Measurements from ENCODE around the gene PDHX. TPM values are rescaled to one million over a fixed set of nuclear protein-coding genes. Genes with fewer than 3 reads are reported as not detected.
A peak's percentile ranks its signal among the peaks of the same experiment; 100 is the strongest.

PDHX gene
- total RNA-seq, 1 experiment from 2014 or later, result 64.3 TPM

GRCh38 chr11:34968862-34969261, 52.4 kb downstream of the PDHX start:
- Histone ChIP-seq H3K27me3 (no peaks in the 10 kb centered on the region), H3K4me3 (no peak overlapping the region), H3K36me3 (peaks cover 76% of the 10 kb centered on the region), H3K9me3 (peaks cover 6% of the 10 kb centered on the region; the same call in 1 of the 2 replicates)
- DNase-seq, result no peak

- Histone ChIP-seq H3K4me3 (no peak overlapping the region), H3K9me3 (peaks cover 6% of the 10 kb centered on the region; the same call in 1 of the 2 replicates), H3K27me3 (no peaks in the 10 kb centered on the region), H3K36me3 (peaks cover 84% of the 10 kb centered on the region)
- no peak for DNase-seq
Observed at GRCh38 chr11:34970033-34970432, 53.6 kb downstream of the PDHX start.

DNA sequence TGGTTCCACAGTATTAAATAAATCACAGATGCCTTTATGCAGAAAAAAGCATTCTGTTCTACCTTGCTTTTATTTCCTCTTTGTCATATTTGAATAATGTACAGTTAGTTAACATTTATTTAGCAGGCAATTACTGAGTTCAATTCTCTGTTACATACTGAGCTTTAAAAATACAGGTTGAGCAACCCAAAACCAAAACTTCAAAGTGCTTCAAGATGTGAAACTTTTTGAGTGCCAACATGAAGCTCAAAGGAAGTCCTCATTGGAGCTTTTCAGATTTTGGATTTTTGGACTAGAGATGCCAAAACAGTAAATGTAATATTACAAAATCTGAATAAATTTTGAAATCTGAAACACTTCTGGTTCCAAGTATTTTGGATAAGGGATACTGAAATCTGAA, 54.1 kb downstream of the PDHX start:
- peaks cover 87% of the 10 kb centered on the region for H3K36me3 ChIP-seq
- H3K4me3 ChIP-seq, result no peak overlapping the region
- peaks cover 6% of the 10 kb centered on the region; the same call in 1 of the 2 replicates for H3K9me3 ChIP-seq
- no peak for DNase-seq
- no peaks in the 10 kb centered on the region for H3K27me3 ChIP-seq

DNA sequence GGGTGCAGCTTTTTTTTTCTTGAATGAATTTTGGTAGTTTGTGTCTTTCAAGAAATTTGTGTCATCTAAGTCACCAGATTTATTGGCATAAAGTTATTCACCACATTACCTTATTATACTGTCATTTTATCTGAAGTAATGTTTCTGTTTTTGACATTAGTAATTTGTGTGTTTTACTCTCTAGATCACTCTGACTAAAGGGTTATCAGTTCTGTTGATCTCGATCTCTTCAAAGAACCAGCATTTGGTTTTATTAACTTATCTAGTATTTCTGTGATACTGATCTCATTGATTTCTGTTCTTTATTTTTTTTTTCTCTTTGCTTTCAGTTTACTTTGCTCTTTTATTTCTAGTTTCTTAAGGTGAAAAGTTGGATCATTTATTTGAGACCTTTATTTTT, 55.5 kb downstream of the PDHX start:
- H3K36me3 ChIP-seq, result peaks cover 84% of the 10 kb centered on the region
- peaks cover 6% of the 10 kb centered on the region; the same call in 1 of the 2 replicates for H3K9me3 ChIP-seq
- no peak for DNase-seq
- H3K4me3 ChIP-seq, result no peak overlapping the region
- no peaks in the 10 kb centered on the region for H3K27me3 ChIP-seq

GRCh38 chr11:34972366-34972765, 55.9 kb downstream of the PDHX start:
- Histone ChIP-seq H3K27me3 (no peaks in the 10 kb centered on the region), H3K4me3 (no peak overlapping the region), H3K36me3 (peaks cover 80% of the 10 kb centered on the region), H3K9me3 (peaks cover 6% of the 10 kb centered on the region; the same call in 1 of the 2 replicates)
- DNase-seq, result no peak

- peaks cover 74% of the 10 kb centered on the region for H3K36me3 ChIP-seq
- DNase-seq, result no peak
Observed at GRCh38 chr11:34972892-34973291, 56.5 kb downstream of the PDHX start.

DNA sequence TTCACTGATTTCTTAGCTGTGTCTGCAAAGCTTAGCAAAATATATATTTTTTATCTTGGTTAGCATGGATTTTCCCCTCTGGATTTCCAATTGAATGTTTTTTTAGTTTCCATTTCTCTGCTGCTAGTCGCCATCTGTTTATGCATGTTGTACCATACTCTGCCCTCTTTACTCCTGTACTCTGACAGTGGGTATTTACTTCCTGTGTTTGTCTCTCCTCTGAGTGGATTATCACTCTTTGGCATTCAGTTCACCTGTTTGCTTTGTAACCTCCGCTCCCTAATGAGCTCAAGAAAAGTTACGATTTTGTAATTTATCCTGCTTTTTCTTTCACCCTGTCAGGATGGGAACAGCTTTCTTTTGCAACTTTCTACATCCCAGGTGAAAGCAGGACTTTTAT, 59.1 kb downstream of the PDHX start:
- Histone ChIP-seq H3K9me3 (peaks cover 6% of the 10 kb centered on the region; the same call in 1 of the 2 replicates), H3K4me3 (no peak overlapping the region), H3K36me3 (peaks cover 70% of the 10 kb centered on the region), H3K27me3 (no peaks in the 10 kb centered on the region)
- DNase-seq, result no peak

More at GRCh38 chr11:34972892-34973291, 56.5 kb downstream of the PDHX start:
- no peak overlapping the region for H3K4me3 ChIP-seq
- H3K9me3 ChIP-seq, result peaks cover 6% of the 10 kb centered on the region; the same call in 1 of the 2 replicates
- no peaks in the 10 kb centered on the region for H3K27me3 ChIP-seq

DNA sequence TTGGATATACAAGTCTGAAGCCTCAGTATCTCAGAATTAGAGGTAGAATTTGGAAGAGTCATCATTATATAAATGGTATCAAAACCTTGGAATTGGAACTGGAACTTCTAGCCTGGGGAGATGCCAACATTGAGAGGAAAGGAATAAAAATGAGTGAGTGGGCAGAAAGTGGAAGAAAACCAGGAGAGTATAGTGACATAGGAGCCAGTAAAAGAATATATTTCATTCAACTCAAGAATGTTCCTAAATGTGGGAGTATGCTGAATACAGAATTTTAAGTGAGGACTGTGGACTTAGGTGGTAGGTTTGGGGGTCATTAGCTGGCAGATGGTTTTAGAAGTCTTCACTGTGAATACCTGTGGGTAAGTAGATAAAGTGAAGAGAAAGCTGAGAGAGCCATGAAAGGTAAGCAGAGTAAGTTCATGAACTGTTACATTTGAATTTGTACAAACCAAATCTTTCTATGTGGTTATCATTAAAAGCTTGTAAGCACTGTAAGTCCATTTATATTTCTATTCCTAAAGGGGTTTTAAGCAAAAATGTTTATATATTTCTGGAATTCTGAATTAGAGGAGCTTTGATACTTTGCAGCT, 60.2 kb downstream of the PDHX start:
- peak; percentile 55 for DNase-seq
- Histone ChIP-seq H3K4me3 (no peak overlapping the region), H3K36me3 (peaks cover 68% of the 10 kb centered on the region), H3K27me3 (no peaks in the 10 kb centered on the region), H3K9me3 (peaks cover 6% of the 10 kb centered on the region; the same call in 1 of the 2 replicates)

DNA sequence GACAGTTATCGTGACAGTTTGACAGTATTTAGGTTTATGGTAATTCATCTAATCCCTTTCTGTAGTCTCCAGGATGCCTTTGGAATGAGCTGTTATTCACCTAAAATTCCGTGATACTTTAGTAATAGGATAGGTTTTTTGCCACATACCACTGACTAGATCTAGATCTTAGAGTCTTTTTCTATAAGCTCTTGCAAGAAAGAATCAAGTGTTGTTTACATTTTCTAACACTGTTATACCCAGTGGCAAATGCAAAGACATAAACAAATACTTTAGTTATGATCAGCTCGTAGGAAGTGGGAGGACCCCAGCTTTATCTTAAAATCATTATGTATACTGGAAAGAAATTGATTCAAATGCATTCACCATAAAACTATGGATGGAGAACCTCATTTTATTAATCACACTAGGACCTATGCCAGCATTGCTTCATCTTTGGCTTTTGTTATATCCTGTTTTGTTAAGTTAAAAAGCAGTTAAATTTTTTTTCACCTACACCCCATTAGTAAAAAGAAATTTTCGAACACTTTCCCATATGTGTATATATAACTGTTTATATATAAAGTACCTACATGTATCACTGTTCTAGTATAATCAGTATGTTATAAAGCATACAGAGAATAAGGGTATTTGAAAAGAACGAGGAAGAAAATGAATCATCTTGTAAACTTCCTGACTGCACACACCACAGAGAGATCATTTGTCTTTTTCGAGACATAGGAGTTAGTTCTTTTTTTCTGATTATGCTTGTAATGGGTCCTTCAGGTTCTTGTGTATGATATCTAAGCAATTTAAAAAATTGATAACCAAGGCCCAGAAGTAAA, 60.9 kb downstream of the PDHX start:
- Histone ChIP-seq H3K4me3 (no peak overlapping the region), H3K9me3 (peaks cover 8% of the 10 kb centered on the region; the same call in 1 of the 2 replicates), H3K27me3 (no peaks in the 10 kb centered on the region), H3K36me3 (peaks cover 69% of the 10 kb centered on the region)
- DNase-seq, result peak; percentile 31

DNA sequence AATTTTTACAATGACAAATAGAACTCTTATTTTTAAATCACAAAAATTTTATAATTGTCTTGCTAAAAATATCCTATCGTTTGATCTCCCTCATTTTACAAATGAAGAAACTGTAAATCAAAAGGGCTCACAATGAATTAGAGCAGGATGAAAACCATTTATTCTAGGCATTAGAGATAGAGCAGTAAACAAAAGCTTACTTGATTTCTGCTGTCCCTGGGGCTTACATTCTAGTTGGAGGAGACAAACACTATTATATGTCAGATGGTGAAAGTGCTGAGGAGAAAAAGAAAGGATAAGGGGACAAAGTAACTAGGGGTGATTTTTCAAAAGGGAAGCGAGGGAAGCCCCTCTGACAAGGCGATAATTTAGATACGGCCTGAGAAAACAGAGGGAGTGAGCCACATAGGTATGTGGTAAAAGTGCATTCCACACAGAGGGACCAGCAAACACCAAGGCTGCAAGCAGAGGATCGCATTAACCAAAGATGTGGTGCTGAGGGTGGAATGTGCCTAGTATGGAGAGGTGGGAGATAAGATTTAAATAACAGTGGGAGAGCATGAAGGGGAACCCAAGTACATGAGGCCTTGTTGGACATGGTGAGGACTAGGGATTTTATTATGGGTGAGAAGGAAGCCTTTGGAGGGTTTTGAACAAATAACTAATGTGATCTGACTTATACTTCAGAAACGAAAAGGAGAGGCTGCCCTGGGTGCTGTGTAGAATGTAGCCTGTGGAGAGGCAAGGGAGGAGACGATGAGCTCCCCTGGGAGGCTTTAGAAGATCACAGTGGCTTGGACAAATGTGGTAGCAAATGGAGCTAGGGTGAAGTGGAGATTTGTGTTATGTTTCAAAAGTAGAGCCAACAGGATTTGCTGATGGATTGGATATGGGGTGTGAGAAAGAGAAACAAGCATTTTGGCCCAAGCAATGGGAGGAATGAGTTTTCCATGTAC, 62.1 kb downstream of the PDHX start:
- Histone ChIP-seq H3K9me3 (peaks cover 5% of the 10 kb centered on the region; the same call in 1 of the 2 replicates), H3K36me3 (peaks cover 64% of the 10 kb centered on the region), H3K27me3 (no peaks in the 10 kb centered on the region), H3K4me3 (no peak overlapping the region)
- DNase-seq, result no peak

DNA sequence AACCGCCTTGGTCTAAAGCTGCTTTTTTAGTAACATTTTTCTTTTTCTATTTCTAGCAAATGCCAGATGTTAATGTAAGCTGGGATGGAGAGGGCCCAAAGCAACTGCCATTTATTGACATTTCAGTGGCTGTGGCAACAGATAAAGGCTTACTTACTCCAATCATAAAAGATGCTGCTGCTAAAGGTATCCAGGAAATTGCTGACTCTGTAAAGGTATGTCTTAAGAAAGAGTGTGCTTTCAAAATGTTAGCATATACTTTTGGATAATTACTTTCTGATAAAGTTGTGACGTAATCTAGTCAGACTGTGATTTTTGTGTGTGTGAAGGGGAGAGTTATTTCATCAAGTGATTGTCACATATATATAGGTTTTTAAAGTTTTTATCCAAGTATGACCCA, 68.1 kb downstream of the PDHX start:
- no peak for DNase-seq
- H3K4me3 ChIP-seq, result no peak overlapping the region
- H3K36me3 ChIP-seq, result peaks cover 73% of the 10 kb centered on the region
- peaks cover 6% of the 10 kb centered on the region; the same call in 1 of the 2 replicates for H3K9me3 ChIP-seq
- H3K27me3 ChIP-seq, result no peaks in the 10 kb centered on the region

GRCh38 chr11:34986883-34987520, 70.6 kb downstream of the PDHX start:
- DNase-seq, result no peak
- Histone ChIP-seq H3K27me3 (no peaks in the 10 kb centered on the region), H3K4me3 (no peak overlapping the region), H3K9me3 (peaks cover 6% of the 10 kb centered on the region; the same call in 1 of the 2 replicates), H3K36me3 (peaks cover 76% of the 10 kb centered on the region)

DNA sequence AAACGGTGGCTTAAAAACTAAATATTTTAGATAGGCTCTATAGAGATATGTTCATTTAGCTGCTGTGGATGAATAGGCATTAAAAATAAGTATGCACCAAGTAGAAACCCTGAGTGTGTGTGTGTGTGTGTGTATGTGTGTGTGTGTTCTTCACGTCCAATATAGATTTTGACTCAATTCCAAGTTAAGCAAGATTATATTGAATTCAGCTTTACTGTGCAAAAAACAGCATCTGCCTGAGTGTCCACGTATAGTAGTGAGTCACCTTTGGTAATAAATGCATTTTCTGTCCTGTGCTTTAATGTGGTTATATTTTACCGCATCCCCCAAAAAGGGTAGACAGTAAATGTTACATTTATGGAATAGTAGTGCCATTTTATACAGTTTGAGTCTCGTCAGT, 71.2 kb downstream of the PDHX start:
- no peak overlapping the region for H3K4me3 ChIP-seq
- DNase-seq, result no peak
- H3K36me3 ChIP-seq, result peaks cover 78% of the 10 kb centered on the region
- no peaks in the 10 kb centered on the region for H3K27me3 ChIP-seq
- peaks cover 4% of the 10 kb centered on the region; the same call in 1 of the 2 replicates for H3K9me3 ChIP-seq

DNA sequence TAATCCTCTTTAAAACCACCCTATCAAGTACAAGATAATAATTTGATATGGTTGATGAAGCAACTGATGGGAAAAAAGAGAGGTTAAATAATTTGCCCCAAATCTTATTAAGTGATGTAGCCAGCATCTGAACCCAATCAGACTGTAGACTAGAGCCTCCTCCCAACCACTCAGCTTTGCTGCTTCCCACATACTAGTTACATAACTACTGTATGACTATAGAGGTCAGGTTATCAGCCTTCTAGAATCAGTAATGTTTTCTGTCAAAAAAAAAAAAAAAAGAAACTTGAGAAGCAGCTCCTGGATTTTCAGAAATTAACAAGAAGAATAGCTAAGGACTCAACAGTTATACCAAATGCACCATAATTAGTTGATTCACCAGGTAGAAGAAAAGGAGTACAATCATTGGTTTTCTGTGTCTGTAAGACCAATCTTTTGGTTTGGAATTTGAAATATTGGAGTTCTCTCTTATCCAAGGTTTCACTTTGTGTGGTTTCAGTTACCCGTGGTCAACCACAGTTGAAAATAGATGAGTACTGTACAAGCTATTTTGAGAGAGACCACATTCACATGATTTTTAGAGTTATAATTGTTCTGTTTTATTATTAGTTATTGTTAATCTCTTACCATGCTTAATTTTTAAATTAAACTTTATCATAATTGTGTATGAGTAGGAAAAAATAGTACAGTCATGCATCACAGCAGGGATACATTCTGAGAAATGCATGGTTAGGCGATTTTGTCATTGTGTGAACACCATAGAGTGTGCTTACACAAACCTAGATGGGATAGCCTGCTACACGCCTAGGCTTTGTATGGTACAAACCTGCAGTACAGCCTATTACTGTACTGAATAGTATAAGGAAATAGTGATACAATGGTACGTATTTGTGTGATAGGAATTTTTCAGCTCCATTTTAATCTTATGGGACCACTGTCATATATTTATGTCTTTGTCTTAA, 72.2 kb downstream of the PDHX start:
- H3K9me3 ChIP-seq, result peaks cover 4% of the 10 kb centered on the region; the same call in 1 of the 2 replicates
- no peak overlapping the region for H3K4me3 ChIP-seq
- H3K36me3 ChIP-seq, result peaks cover 85% of the 10 kb centered on the region
- DNase-seq, result no peak
- no peaks in the 10 kb centered on the region for H3K27me3 ChIP-seq

DNA sequence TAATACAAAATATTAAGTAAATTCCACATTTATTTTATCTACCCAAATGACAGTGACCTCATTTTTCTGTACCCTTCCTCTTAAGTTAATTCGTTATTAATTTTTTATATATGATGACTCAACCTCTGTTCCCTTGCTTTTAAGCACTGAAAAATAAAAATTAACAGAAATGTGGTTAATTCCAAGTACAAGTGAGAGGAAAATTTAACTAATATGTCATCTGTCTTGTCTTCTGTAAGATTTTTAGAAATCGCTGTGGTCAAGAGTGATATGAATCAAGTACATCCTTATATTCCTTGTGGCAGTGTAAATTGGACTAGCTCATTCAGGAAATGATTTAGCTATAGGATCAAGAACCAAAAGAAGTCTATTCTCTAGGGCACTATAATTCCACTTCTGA, 74.5 kb downstream of the PDHX start:
- Histone ChIP-seq H3K4me3 (no peak overlapping the region), H3K36me3 (peaks cover 77% of the 10 kb centered on the region), H3K9me3 (no peaks in the 10 kb centered on the region), H3K27me3 (no peaks in the 10 kb centered on the region)
- no peak for DNase-seq

All from MG63 (cell line).